GM19035 (cell line): Measurements from ENCODE around the gene IL18.
"Not testable (repeated sequence)": the region's sequence is repeated elsewhere in the genome, so short reads cannot be mapped to it uniquely, and the experiment has no call there.

ENCODE experiments used
- ATAC-seq: cut with Tn5 transposase; IDR thresholded peaks from one replicate; pipeline ENCODE4 v1.9.1; 2021; ENCODE audit not compliant: unreplicated experiment

The IL18 gene

GRCh38 chr11:112123129-112123528, 40.8 kb downstream of the IL18 start:
- ATAC-seq: no peak

- ATAC-seq: no peak
These were observed 41.8 kb downstream of the IL18 start for GRCh38 chr11:112121981-112122615.

GRCh38 chr11:112118176-112118575, 45.7 kb downstream of the IL18 start:
- ATAC-seq: no peak

GRCh38 chr11:112115386-112115785, 48.5 kb downstream of the IL18 start:
- no peak for ATAC-seq

- ATAC-seq: no peak
These were observed 49.4 kb downstream of the IL18 start for GRCh38 chr11:112114460-112114859.

- no peak for ATAC-seq
These were observed 50.1 kb downstream of the IL18 start for GRCh38 chr11:112113539-112114457.

- no peak for ATAC-seq
These were observed 57.8 kb downstream of the IL18 start for GRCh38 chr11:112106070-112106469.

- no peak for ATAC-seq
These were observed 60.4 kb downstream of the IL18 start for GRCh38 chr11:112103446-112103845.

- ATAC-seq: no peak
These were observed 63.4 kb downstream of the IL18 start for GRCh38 chr11:112100462-112100861.

GRCh38 chr11:112097734-112098528, 66.0 kb downstream of the IL18 start:
- no peak for ATAC-seq

- no peak for ATAC-seq
These were observed 67.7 kb downstream of the IL18 start for GRCh38 chr11:112096194-112096593.

GRCh38 chr11:112095302-112095701, 68.6 kb downstream of the IL18 start:
- ATAC-seq: not testable (repeated sequence)
